H1 (cell line): ENCODE results near the gene PIP4K2C.

Source experiments
- EP300 ChIP-seq, 2 experiments: IDR thresholded peaks; 1 replicate in 1 of 2; 2 replicates in 1 of 2; pipeline ENCODE4 v1.6.1; 2011 to 2012; ENCODE audit warnings: low read depth in 2 of 2, low read length in 2 of 2, mild to moderate bottlenecking in 2 of 2, borderline replicate concordance in 1 of 2, inconsistent platforms in 1 of 2, moderate library complexity in 1 of 2
- EZH2 ChIP-seq: fragments of 200-600 bp; sonication (generic); IDR thresholded peaks from 2 replicates; pipeline ENCODE4 v1.7.1; 2012; ENCODE audit warnings: low read depth, mild to moderate bottlenecking, moderate library complexity, low read length, inconsistent platforms; ENCODE audit not compliant: severe bottlenecking
- GTF2F1 ChIP-seq: IDR thresholded peaks from 2 replicates; pipeline ENCODE4 v1.6.1; 2012; ENCODE audit warnings: low read depth, low read length, improper control_type of control experiment, borderline replicate concordance
- MAFK ChIP-seq: IDR thresholded peaks from 2 replicates; pipeline ENCODE4 v1.6.1; 2012; ENCODE audit warnings: low read depth, mild to moderate bottlenecking, improper control_type of control experiment, low read length
- POLR2A ChIP-seq, 2 experiments: IDR thresholded peaks; 1 replicate in 1 of 2; 2 replicates in 1 of 2; pipeline ENCODE4 v1.6.1; 2011; ENCODE audit warnings: low read depth in 2 of 2, low read length in 2 of 2, mild to moderate bottlenecking in 2 of 2; ENCODE audit errors: control extremely low read depth in 1 of 2
- POLR2AphosphoS5 ChIP-seq: IDR thresholded peaks from 2 replicates; pipeline ENCODE4 v1.6.1; 2011; ENCODE audit warnings: low read depth, low read length
- SAP30 ChIP-seq: fragments of 300-600 bp; sonication (generic); IDR thresholded peaks from 2 replicates; pipeline ENCODE4 v1.7.1; 2012; ENCODE audit warnings: low read length, moderate library complexity, mild to moderate bottlenecking, inconsistent platforms; ENCODE audit not compliant: insufficient read depth, insufficient replicate concordance
- SP1 ChIP-seq: IDR thresholded peaks from 2 replicates; pipeline ENCODE4 v1.6.1; 2011; ENCODE audit warnings: low read depth, low read length
- TAF7 ChIP-seq: optimal IDR thresholded peaks from 2 replicates; pipeline ENCODE3; 2011; ENCODE audit warnings: low read depth, mild to moderate bottlenecking, inconsistent platforms, low read length, moderate library complexity, borderline replicate concordance
- TF ChIP-seq, protein P1 (sequence below), 3 experiments: IDR thresholded peaks; 1 replicate in 2 of 3; 2 replicates in 1 of 3; pipeline versions ENCODE4 v1.5.1 to v1.6.1; 2011; ENCODE audit warnings: low read length in 3 of 3, mild to moderate bottlenecking in 3 of 3, inconsistent platforms in 2 of 3, low read depth in 1 of 3, moderate library complexity in 1 of 3; ENCODE audit not compliant: insufficient read depth in 1 of 3; ENCODE audit errors: control extremely low read depth in 1 of 3
- TF ChIP-seq, protein P2 (sequence below): IDR thresholded peaks from 2 replicates; pipeline ENCODE4 v1.6.1; 2011; ENCODE audit warnings: low read depth, mild to moderate bottlenecking, low read length; ENCODE audit not compliant: insufficient read depth

DNA sequence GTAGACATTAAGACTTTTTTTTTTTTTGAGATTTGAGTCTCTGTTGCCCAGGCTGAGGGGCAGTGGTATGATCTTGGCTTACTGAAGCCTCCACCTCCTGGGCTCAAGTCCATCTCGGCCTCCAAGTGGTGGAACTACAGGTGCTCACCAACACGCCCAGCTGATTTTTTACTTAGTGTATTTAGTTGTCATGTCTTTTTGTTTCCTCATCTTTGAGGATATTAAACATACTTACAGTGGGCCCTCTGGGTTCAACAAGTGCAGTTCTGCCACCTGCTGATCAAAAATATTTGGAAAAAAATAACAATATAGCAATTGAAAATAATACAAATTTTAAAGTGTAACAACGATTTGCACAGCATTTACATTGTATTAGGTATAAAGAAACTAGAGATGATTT lies 46.4 kb downstream of the PIP4K2C start:
- TF ChIP-seq EP300 (IDR thresholded peaks at IDR 0.05; ENCODE audit: borderline replicate concordance in 1 of 2, low read depth in 2 of 2, low read length in 2 of 2) = no peak
- no peak for TF ChIP-seq EZH2
- no peak for TF ChIP-seq POLR2AphosphoS5
- no peak for TF ChIP-seq SP1
- TF ChIP-seq POLR2A (IDR thresholded peaks at IDR 0.05; ENCODE audit: control extremely low read depth in 1 of 2, low read depth in 2 of 2, low read length in 2 of 2) = no peak
- TF ChIP-seq, protein P1, sequence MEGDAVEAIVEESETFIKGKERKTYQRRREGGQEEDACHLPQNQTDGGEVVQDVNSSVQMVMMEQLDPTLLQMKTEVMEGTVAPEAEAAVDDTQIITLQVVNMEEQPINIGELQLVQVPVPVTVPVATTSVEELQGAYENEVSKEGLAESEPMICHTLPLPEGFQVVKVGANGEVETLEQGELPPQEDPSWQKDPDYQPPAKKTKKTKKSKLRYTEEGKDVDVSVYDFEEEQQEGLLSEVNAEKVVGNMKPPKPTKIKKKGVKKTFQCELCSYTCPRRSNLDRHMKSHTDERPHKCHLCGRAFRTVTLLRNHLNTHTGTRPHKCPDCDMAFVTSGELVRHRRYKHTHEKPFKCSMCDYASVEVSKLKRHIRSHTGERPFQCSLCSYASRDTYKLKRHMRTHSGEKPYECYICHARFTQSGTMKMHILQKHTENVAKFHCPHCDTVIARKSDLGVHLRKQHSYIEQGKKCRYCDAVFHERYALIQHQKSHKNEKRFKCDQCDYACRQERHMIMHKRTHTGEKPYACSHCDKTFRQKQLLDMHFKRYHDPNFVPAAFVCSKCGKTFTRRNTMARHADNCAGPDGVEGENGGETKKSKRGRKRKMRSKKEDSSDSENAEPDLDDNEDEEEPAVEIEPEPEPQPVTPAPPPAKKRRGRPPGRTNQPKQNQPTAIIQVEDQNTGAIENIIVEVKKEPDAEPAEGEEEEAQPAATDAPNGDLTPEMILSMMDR (IDR thresholded peaks at IDR 0.05; ENCODE audit: control extremely low read depth in 1 of 3, insufficient read depth in 1 of 3, low read depth in 1 of 3, low read length in 3 of 3) = peak in 1 of 3 experiments; percentile 4; a peak in 1 of 4 replicates
- TF ChIP-seq, protein P2, sequence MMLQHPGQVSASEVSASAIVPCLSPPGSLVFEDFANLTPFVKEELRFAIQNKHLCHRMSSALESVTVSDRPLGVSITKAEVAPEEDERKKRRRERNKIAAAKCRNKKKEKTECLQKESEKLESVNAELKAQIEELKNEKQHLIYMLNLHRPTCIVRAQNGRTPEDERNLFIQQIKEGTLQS = no peak
- TF ChIP-seq SAP30 = no peak
- no peak for TF ChIP-seq MAFK
- no peak for TF ChIP-seq GTF2F1
- no peak for TF ChIP-seq TAF7
